Measurements from ENCODE around the gene MTA2. TPM values are rescaled to one million over a fixed set of nuclear protein-coding genes. Genes with fewer than 3 reads are reported as not detected.
A peak's percentile ranks its signal among the peaks of the same experiment; 100 is the strongest.

The MTA2 gene
- total RNA-seq, 2 experiments from 2014 or later: 130 to 174 TPM

DNA sequence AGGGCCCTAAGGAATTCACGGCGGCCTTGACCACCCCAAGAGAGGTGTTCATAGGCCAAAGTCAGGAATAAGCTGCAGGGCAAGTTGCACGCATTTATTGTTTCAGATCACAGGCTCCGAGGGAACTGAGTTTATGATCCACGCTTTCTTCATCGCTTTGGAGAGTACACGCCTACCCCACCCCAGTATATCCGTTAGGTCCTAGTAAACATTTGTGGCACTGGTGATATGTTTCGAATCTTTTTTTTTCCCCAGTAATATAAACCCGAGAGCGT lies 43.9 kb upstream of the MTA2 start:
- peak; percentile 27 for DNase-seq (ENCODE audit: low spot score)
- Histone ChIP-seq H4K20me1 (ENCODE audit: insufficient read depth, low read length) (no peaks in the 10 kb centered on the region), H3K4me1 (ENCODE audit: insufficient read depth, low read length, poor library complexity, severe bottlenecking) (peaks cover 20% of the 10 kb centered on the region), H3K4me3 (ENCODE audit: low read depth, low read length, poor library complexity, severe bottlenecking) (peak overlapping the region; percentile 95), H3K9me3 (ENCODE audit: low read length) (no peaks in the 10 kb centered on the region), H2AFZ (ENCODE audit: low read length) (no peak overlapping the region; the same call in 1 of the 2 replicates), H3K9me2 (ENCODE audit: insufficient read depth, low read length) (no peaks in the 10 kb centered on the region), H3K27ac (ENCODE audit: low read depth, low read length, poor library complexity, severe bottlenecking) (peak overlapping the region; percentile 76), H3K79me2 (ENCODE audit: insufficient read depth, low read depth, low read length) (peaks cover 56% of the 10 kb centered on the region), H3K4me2 (ENCODE audit: low read length) (peak overlapping the region; percentile 82), H3K36me3 (ENCODE audit: insufficient read depth, low read length) (peaks cover 65% of the 10 kb centered on the region)
- POLR2A ChIA-PET: interaction anchor here (0.9 to 1.7 kb wide), 7 partner anchors 9 to 35 kb away, joined by 3 to 20 read pairs (median 5); partner anchors contain the start of genes C11orf98 and CSKMT
- no TSS peak for BruUV-seq (replicated peaks)
- intact Hi-C loops (cut with micrococcal nuclease; ENCODE audit: unreplicated experiment): no loop called here
- TF ChIP-seq, protein P1, sequence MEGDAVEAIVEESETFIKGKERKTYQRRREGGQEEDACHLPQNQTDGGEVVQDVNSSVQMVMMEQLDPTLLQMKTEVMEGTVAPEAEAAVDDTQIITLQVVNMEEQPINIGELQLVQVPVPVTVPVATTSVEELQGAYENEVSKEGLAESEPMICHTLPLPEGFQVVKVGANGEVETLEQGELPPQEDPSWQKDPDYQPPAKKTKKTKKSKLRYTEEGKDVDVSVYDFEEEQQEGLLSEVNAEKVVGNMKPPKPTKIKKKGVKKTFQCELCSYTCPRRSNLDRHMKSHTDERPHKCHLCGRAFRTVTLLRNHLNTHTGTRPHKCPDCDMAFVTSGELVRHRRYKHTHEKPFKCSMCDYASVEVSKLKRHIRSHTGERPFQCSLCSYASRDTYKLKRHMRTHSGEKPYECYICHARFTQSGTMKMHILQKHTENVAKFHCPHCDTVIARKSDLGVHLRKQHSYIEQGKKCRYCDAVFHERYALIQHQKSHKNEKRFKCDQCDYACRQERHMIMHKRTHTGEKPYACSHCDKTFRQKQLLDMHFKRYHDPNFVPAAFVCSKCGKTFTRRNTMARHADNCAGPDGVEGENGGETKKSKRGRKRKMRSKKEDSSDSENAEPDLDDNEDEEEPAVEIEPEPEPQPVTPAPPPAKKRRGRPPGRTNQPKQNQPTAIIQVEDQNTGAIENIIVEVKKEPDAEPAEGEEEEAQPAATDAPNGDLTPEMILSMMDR (conservative IDR thresholded peaks at IDR 0.05; ENCODE audit: low read length): no peak
- TF ChIP-seq EZH2phosphoT487 (IDR thresholded peaks at IDR 0.05; ENCODE audit: borderline replicate concordance, low read depth, low read length): no peak
- CTCF ChIA-PET (ENCODE audit: unreplicated experiment): no interaction called here

DNA sequence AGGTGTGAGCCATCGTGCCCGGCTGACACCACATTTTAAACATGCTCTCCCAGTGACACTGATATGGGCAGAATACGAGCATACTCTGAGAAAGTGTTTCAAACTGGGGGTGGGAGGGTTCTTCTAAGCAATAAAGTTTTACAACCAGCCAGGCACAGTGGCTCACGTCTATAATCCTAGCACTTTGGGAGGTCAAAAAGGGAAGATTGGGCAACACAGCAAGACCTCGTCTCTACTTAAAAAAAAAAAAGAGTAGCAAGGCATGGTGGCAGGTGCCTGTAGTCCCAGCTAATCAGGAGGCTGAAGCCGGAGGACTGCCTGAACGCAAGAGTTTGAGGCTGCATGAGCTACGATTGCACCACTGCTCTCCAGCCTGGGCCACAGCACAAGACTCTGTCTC lies 42.6 kb upstream of the MTA2 start:
- no peaks in the 10 kb centered on the region for H4K20me1 ChIP-seq (ENCODE audit: insufficient read depth, low read length)
- H2AFZ ChIP-seq (ENCODE audit: low read length): no peak overlapping the region
- DNase-seq (ENCODE audit: low spot score): no peak
- H3K4me3 ChIP-seq (ENCODE audit: low read depth, low read length, poor library complexity, severe bottlenecking): no peak overlapping the region
- intact Hi-C loops (cut with micrococcal nuclease; ENCODE audit: unreplicated experiment): no loop called here
- no peaks in the 10 kb centered on the region for H3K9me3 ChIP-seq (ENCODE audit: low read length)
- CTCF ChIA-PET (ENCODE audit: unreplicated experiment): no interaction called here
- H3K4me1 ChIP-seq (ENCODE audit: insufficient read depth, low read length, poor library complexity, severe bottlenecking): peaks cover 14% of the 10 kb centered on the region
- H3K9me2 ChIP-seq (ENCODE audit: insufficient read depth, low read length): no peaks in the 10 kb centered on the region
- TF ChIP-seq EZH2phosphoT487 (IDR thresholded peaks at IDR 0.05; ENCODE audit: borderline replicate concordance, low read depth, low read length): no peak
- TF ChIP-seq, protein P1 (conservative IDR thresholded peaks at IDR 0.05; ENCODE audit: low read length): no peak
- POLR2A ChIA-PET: interaction anchor here (1.3 kb wide), 1 partner anchor 37 kb away, joined by 3 read pairs; no protein-coding TSS in a partner anchor
- H3K36me3 ChIP-seq (ENCODE audit: insufficient read depth, low read length): peaks cover 68% of the 10 kb centered on the region
- H3K79me2 ChIP-seq (ENCODE audit: insufficient read depth, low read depth, low read length): peaks cover 60% of the 10 kb centered on the region
- BruUV-seq (replicated peaks): no TSS peak
- no peak overlapping the region for H3K27ac ChIP-seq (ENCODE audit: low read depth, low read length, poor library complexity, severe bottlenecking)
- H3K4me2 ChIP-seq (ENCODE audit: low read length): no peak overlapping the region

GRCh38 chr11:62632492-62632891 lies 30.8 kb upstream of the MTA2 start:
- no peaks in the 10 kb centered on the region for H3K4me1 ChIP-seq (ENCODE audit: insufficient read depth, low read length, poor library complexity, severe bottlenecking)
- no TSS peak for BruUV-seq (replicated peaks)
- 0 out of 2 replicates have a peak, but pooled peaks cover 8% of the 10 kb centered on the region for H3K79me2 ChIP-seq (ENCODE audit: insufficient read depth, low read depth, low read length)
- no peaks in the 10 kb centered on the region for H3K9me3 ChIP-seq (ENCODE audit: low read length)
- intact Hi-C loops (cut with micrococcal nuclease; ENCODE audit: unreplicated experiment): no loop called here
- H3K27ac ChIP-seq (ENCODE audit: low read depth, low read length, poor library complexity, severe bottlenecking): no peak overlapping the region
- no peaks in the 10 kb centered on the region for H4K20me1 ChIP-seq (ENCODE audit: insufficient read depth, low read length)
- H2AFZ ChIP-seq (ENCODE audit: low read length): no peak overlapping the region
- H3K9me2 ChIP-seq (ENCODE audit: insufficient read depth, low read length): no peaks in the 10 kb centered on the region
- ChIA-PET CTCF (ENCODE audit: unreplicated experiment) (no interaction called here), POLR2A (no interaction called here)
- TF ChIP-seq EZH2phosphoT487 (IDR thresholded peaks at IDR 0.05; ENCODE audit: borderline replicate concordance, low read depth, low read length): no peak
- TF ChIP-seq, protein P1 (conservative IDR thresholded peaks at IDR 0.05; ENCODE audit: low read length): no peak
- H3K4me2 ChIP-seq (ENCODE audit: low read length): no peak overlapping the region
- H3K4me3 ChIP-seq (ENCODE audit: low read depth, low read length, poor library complexity, severe bottlenecking): no peak overlapping the region
- H3K36me3 ChIP-seq (ENCODE audit: insufficient read depth, low read length): peaks cover 98% of the 10 kb centered on the region
- DNase-seq (ENCODE audit: low spot score): no peak

Data from OCI-LY7 (cell line).